ENCODE data around the gene EBPL.

Gene EBPL

DNA sequence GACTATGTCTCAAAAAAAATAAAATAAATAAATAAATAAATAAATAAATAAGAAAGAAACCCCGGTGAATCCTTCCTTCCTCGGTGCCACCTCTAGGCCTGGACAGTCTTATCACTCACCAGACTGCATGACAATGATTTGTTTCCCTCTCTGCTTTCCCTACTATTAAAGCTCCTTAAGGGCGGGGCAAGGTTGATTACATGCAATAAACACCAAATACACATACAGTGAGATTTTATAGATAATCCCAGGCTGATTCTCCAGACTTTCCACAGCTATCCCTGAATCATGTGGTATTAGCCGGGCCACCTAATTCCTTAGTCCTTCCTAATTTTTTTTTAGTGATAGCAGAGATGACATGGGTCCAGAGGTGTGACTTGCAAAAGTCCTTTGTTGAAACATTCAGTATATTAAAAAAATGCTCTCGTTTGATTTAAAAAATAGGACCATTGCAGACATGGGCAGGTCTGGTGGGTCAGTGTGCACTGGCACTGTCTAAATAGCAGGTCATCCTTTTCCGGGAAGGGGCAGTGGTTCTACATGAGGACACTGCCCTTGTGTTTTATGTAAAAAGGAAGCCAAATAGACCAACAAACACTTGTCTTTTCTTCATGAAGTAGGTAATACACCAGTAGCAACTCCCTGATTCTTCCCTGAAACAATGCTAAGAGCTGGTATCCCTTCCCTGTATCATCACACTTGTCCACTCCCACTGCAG, 14.5 kb downstream of the EBPL start:
- DNase-seq (ENCODE audit: low spot score), result no peak

DNA sequence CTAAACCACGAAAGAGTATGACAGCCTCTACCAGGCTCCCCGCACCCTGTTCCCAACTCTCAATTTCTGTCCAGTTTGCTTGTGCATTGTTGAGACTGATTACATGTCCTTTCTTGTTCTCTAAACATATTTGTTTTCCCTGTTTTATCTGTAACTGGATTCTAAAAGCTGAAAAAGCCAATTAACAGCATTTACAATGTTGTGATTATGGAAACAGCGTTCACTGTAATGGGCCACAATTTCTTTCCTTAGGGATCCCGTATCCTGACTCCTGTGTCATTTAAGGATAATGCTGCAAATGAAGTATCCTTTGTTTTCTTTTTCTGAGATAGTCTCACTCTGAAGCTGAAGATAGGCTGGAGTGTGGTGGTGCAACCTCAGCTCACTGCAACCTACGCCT, 20.5 kb downstream of the EBPL start:
- no peak for DNase-seq (ENCODE audit: low spot score)

DNA sequence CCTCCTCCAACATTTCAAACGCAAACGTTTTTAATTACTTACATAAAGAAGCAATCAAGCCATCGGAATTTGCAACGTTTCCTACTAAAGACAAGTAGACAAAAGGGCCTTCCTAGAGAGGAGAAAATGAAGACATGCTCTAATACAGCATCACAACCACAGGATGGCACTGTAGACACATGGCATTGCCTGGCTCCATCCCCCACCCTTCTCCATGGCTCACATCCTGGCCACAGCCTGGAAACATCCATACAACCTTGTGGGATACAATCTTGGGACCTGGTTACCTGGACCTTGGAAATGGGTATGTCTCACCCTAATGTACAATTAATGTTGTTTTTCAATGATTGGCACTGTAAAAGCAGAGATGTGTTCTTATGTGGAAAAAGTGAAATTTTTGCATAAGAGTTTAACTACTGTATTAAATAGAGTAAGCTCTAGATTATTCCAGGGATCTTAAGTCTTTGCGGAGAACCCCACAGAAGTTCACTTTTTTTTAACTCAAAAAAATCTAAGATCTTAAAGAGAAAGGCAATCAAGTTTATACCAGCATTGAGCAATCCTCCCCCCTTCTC, 21.5 kb downstream of the EBPL start:
- DNase-seq (ENCODE audit: low spot score), result peak; percentile 11

DNA sequence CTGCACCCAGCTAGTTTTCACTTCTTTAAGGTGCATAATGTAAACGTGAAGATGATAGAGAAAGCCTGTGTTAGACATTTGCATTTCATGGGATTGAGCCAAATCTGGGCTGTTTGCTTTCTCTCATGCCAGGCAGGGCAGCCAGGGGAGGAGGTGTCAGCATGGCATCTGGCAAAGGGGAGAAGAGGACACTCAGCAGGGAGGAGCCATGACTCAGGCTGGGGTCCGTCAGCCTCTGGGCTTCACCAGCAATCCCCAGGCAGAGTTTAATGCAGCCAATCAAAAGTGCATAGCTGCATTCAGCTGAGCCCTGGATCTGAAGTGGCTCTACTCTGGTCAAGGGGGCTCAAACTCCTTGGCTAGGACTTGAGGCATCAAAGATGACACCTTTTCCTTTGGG, 23.5 kb downstream of the EBPL start:
- DNase-seq (ENCODE audit: low spot score), result no peak

DNA sequence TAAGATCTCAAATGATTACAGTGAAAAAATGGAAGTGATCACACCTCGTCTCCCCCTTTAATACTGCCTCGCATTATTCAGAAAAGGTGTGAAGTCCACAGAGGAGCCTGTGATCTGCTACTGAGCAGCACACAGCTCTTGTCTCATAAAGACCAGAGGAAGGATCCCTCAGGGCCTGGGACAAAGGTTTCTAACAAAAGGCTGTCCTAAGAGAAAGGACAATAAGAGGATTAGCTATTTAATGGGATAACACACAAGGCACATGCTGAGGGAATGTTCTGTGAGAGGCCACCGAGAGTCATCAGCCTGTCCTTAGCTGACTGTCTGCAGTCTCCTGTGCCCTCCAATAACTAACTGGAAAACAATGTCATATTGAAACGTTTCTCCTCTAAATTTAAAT, 26.7 kb downstream of the EBPL start:
- DNase-seq (ENCODE audit: low spot score), result no peak

DNA sequence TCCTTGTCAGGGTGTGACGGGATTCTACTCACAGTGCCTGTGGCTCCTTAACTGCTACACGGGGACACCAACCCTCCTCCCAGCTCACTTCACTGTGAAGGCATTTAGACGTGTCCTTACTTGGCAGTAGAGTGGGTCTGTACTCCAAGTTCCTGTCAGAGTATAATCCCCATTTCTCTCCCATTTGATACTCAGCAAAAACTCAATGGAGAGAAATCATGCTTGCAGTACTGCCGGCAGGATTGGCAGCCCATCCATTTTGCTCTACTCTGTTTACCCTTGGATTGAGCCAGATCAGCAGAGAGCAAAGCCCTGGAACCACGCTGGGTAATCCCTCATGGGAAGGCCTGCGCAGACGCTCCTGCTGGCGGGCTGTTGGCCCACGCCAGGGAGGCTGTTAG, 34.0 kb downstream of the EBPL start:
- no peak for DNase-seq (ENCODE audit: low spot score)

DNA sequence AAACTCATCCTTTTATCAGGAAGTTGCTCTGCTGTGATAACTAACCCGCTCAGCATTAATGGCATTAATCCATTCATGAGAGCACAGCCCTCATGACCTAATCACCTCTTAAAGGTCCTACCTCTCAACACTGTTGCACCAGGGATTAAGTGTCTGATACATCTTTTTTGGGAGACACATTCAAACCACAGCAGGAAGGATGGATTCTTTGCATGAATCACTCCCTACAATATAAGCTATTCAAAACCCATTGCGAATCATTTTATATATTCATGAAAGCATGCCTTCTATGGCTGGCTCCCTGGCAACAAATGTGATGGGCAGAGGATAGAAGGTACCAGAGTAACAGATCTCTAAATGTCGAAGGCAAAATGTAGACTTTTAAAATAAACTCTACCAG, 35.4 kb downstream of the EBPL start:
- DNase-seq (ENCODE audit: low spot score), result no peak

DNA sequence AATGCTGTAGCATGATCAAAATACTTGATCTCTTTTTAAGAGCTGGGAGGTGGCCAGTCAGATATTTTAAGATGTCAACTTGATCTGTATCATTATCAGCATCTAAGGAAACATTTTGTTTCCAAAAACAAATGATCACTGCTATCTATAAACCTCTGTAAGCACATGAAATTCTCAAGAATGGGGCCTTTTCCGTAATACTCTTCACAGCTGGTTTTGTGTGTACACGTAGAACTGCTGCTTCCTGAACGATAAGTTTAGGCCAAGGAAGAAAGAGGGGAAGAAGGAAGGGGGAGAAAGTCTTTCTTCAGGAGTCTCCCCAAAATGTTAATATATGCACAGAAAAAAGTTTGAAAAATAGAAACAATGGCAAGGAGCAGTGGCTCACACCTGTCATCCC, 37.3 kb downstream of the EBPL start:
- no peak for DNase-seq (ENCODE audit: low spot score)

DNA sequence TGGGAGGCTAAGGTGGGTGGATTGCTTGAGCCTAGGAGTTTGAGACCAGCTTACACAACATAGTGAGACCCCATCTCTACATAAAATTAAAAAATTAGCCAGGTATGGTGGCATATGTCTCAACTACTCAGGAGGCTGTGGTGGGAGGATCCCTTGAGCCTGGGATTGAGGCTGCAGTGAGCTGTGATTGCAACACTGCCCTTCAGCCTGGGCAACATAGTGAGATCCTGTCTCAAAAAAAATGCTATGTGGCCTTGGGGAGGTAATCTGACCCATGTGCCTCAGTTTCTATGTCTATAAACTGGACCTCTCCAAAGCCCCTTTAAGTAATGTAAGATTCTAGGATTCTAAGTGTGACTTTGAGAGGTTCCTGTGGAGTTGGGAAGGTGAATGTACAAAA, 37.8 kb downstream of the EBPL start:
- no peak for DNase-seq (ENCODE audit: low spot score)

DNA sequence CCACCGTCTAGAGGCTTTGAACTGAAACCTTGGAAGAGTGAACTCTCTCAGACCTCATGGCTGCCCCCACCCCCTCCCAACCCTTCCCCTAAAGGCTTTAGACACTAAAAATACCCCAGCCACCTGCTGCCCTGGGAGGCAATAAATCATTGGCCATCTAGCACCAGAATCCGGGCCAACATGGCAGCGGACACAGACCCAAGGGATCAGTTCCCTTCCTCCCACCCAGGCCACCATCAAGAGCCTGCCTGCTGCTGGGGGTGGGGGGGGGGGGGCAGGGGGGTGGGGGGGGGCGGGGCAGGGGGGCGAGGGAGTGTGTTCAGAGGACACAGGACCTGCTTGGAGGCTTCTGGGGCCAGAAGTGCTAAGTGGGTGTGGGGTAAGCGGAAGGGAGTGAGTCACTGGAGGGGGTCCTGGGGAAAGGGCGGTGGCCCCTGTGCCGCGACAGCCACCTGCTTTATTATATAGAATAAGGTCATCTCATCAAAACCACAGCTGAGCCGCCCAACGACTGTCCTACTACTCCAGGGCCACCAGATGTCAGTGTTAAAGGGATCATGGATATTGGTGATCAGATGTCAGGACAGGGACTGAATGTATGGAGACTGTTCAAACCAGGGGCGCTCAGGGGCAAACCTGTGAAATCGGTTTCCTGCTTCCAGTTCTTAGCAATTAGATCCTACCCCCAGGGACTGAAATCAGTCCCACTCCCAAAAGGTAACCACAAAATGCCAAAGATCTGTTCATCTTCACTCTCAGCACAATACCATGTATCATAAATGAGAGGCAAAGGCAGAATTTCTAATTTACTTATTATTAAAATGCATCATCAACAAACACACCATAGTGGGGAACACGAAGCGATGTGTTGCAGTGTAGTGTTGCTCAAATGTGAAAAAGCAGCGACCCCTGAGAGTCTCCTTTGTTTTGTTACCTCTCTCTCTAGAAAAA, 38.7 kb downstream of the EBPL start:
- DNase-seq (ENCODE audit: low spot score), result no peak

DNA sequence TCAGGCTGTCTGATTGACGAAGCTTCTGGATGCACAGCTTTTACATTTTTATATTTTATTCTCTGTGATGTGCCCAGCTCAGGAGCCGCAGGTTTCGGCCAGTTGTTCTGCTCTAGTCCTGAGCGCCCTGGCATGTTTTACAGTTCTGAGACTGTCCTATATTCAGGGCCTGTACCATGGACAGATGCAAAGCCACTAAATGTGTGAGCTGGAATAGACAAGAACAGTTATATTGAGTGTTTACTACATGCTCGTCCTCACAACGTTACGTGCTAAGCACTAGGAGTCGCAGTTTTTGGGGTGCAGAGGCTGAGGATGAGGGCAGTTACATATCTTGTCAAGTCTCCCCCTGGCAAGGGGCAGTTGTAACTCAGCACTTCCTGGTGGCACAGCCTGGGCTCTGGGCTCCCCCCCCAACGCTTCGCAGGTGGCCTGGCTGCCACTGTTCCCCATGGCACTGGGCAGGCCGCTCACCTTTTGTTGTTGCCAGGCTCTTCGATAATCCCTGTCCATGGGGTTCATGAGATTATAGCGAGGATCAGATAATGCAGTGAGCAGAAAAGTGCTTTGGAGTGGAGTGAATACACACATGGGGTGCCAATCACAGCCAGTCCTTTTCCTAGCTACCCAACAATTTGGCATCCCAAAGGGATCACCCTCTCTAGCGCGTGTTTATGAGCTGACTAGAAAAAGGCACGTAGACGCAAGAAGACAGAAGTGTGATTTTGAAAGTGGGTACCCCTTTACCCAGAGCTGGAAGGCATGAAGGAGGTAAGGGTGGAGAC, 39.5 kb downstream of the EBPL start:
- DNase-seq (ENCODE audit: low spot score), result no peak

DNA sequence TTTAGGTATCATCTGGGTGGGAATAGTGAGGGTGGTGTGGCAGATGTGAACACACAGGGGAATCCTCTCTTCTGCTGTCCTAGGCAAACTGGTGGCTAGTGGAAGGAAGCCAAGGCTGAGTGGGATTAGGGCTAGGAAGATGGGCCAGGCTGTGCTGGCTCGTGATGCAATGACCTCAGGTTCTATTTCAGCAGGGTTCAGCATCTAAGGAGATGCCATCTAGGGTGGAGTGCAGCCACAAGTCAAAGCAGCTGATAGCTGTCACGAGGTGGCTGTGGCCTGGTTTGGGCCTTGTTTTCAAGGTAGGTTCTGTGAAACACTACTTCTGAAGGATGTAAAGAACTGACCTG, 41.3 kb downstream of the EBPL start:
- no peak for DNase-seq (ENCODE audit: low spot score)

DNA sequence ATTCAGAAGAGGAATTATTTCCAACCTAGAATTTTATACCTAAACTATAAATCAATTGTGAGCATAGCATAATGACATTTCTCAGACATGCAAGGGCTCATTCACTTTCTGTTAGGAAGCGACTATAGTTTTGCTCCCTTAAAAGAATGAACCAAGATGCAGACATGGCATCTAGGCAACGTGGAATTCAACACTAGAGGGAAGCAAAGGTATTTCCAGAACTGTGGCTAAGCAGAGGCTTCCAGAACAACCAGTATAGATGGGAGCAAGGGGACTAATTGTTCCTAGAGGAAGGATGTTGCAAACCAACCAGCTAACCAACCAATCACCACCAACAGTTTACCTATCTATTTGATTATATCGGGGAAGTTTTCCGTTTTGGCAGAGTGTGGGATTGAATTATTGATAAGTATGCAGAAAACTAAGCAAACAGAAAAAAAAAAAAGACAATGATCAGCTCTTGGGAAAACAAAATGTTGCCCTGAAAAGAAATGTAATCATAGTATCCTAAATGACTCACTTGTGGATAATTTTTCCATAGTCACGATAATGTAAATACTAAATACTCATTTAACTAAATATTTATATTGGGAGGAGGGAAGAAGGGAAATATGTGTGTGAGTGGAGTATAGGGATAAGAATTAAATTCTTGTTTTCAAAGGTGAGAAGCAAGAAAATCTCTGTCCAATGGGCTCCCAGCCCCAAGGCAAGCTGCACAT, 41.9 kb downstream of the EBPL start:
- DNase-seq (ENCODE audit: low spot score), result no peak

DNA sequence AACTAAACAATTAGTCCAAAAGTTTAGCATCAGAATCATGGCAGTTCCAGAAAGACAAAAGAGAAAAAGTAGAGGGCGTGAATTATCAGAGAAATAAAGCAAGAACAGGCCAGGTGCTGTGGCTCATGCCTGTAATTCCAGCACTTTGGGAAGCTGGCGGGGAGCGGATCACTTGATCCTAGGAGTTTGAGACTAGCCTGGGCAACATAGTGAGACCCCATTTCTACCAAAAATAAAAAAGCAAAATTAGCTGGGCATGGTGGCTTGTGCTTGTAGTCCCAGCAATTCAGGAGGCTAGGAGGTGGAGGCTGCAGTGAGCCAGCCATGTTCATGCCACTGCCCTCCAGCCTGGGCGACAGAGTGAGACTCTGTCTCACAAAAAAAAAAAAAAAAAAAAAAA, 44.6 kb downstream of the EBPL start:
- no peak for DNase-seq (ENCODE audit: low spot score)

DNA sequence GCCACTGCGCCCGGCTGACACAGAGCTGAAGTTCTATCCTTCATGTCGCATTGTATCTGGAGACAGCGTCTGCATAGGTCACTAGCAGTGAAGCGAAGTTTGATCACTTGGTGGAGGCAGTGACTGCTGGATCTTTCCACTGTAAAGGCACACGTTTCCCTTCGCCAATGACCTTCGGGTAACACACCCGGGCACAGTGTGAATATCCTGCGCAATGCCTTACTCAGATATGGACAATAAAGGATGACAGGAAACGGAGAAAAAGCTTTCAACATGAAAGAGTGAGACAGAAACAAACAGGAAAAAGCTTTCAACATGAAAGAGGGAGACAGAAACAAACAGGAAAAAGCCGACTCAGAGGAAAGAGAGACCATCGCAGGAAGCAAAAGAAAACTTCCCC, 45.8 kb downstream of the EBPL start:
- no peak for DNase-seq (ENCODE audit: low spot score)

DNA sequence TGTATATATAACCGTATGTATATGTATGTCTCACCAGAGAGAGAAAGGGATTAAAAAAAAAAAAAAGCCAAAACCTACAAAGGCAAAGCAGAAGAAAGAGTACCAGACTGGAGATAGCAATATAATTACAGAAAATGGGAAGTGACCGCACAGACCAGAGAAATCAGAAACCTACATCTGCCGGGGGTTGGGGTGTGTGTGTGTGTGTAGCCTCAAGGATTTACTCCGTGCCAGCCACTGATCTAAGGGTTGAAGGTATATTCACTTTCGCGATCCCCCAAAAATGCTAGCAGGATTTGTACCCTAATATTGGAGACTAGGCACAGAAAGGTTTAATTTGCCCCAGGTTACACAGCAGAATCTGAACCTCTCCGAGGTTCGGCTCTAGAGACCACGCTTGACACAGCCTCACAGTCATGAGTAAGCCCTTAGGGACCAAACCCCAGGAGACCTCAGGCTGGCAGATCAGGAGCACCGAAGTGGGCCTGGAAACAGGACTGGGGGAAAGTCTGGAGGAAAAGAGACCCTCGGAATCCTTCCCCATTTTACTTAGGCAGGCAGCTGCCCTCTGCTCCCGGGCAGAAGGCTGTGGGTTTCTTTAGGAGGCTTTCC, 48.1 kb downstream of the EBPL start:
- no peak for DNase-seq (ENCODE audit: low spot score)

DNA sequence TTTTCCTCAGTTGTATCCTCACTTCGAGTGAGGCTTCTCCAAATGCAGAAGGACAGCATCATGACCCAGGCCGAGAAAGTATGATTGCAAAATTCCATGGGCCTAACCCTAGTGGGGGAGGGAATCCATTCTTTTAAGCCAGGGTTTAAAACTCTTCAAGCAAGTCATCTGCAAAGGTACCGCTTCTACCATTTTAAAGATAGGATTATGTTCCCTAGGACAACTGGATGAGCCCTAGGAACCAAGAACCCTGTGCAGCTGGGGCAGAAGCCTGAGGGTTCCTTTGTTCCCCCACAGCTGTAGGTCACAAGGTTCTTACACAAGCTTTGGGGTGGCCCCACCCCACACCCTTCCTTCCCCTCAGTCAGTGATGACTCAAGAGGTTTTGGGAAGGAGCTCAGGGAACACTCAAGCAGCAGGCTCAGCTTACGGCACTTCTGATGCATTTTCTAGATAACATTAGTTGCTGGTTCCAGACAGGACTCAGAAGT, 49.4 kb downstream of the EBPL start:
- no peak for DNase-seq (ENCODE audit: low spot score)

DNA sequence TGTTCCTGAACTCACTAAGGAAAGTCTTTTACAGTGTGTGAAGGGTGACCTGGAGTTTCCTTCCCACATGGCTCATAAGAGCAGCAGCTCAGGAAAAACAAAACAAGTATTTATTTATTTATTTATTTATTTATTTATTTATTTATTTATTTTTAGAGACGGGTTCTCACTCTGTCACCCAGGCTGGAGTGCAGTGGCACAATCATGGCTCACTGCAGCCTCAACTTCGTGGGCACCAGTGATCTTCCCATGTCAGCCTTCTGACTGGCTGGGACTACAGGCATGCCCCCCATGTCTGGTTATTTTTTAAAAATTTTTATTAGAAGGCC, 52.6 kb downstream of the EBPL start:
- DNase-seq (ENCODE audit: low spot score), result no peak

DNA sequence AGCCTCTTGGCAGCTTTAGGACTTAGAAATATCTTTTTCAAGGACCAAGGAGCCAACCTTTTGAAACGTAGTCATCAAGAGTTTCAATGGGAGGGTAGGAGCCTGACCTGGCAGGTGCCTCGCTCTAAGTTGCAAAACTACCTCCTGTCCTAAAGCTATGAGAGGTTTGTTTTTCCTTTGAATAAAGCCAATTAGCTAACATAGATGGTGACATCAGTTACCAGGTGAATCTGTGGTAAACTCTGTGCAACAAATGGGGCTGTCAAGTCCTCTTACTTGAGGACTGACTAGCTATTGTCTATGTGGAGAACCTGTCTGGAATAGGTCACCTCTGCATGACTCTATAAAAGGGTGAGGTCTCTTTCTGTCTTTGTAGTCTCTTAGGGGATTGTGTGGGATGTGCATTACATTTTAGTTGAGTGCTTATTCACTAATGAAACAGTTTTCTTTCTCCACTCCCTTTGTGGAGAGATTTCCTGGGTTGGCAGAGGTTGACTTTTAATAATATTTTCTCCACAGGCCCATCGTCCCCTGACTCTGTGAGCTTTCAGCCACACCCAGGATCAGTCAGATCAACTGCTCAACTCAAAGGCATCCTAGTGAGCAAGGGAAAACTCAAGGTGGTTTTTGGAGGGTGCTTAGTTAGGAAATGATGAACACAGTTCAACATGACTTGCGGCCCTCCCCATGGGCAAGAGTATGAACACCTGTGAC, 53.1 kb downstream of the EBPL start:
- DNase-seq (ENCODE audit: low spot score), result no peak

DNA sequence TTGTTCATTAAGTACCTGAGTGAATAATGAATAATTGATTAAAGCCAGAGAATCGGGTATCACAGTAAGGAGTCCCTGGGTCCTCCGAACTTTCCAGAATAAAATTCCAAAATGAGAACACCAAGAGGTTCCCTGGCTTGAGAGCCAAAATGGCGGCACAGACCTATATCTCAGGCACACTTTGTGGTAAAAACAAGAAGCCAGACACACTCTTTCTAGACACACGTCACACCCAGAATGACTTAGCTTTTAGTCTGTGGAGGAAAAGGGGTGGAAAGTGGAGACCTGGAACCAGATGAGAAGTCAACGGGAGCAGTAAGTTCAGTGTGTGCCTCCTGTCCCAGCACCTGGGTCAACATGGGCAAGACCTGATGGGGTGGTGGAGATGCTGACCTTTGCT, 54.6 kb downstream of the EBPL start:
- no peak for DNase-seq (ENCODE audit: low spot score)
